ENCODE measurements around the gene SUPT5H.

Gene SUPT5H

DNA sequence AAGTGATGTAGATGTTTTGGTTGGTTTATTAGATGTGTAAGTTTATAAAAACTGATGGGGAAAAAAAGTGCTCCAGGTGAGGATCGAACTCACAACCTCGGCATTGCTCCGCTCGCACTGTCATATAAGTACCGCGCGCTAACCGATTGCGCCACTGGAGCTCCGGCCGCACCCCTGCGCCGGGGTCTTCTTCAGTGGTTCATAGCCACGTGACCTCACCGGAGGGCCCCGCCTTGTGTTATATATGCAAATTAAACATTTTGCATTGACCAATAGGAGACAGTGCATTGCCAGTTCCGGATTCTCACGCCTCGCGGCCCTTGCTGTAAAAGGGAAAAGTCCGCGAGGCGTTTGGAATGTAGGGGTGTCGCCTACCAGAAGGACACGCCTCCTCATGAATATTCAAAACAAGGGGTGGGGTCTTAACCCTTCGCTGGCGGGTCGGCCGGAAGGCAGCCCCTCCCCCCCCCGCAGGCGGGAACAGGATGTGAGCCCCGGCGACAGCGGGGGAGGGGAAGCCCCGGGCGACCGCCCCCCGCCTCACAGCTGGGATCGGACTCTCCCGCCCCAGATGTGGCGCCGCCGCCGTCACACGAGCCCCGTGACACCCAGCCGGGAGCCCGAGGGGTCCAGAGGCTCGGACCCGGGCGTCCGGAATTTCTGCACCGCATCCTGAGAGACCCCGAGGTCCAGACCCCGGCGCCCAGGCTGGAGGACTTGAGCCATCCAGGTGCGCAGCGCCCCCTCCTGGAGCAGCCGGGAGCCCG lies 33.1 kb upstream of the SUPT5H start, which contains the start of gene PLEKHG2:
Gene PLEKHG2 (plus strand): TSS at position 570 of the 767 bp plus-strand sequence. CDS start 1,418 bp downstream, outside the sequence.
- H3K9me3 Mint-ChIP-seq: no peaks in the 10 kb centered on the region

DNA sequence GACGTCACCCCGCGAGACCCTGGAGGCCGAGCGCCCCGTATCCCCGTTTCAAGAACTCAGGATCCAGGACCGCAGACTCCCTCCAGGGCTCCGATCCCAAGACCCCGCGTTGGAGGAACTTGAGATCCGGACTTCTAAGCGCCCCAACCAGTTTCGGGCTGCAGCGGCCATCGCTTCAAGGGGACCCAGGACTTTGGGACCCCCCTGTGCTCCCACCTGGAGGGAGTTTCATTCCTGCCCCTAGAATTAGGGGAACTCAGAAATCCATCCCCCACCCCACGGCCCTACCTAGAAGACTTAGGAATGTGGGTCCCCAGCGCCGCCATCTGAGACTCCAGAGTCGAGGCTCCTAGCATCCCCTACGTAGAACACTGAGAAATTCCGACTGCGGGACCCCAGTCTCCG lies 32.5 kb upstream of the SUPT5H start:
- Mint-ChIP-seq H3K4me3 (peak overlapping the region; percentile 98), H3K4me1 (peaks cover 65% of the 10 kb centered on the region), H3K9me3 (no peaks in the 10 kb centered on the region), H3K27ac (peak overlapping the region; percentile 74), H3K27me3 (ENCODE audit: low read depth, poor library complexity) (peaks cover 6% of the 10 kb centered on the region), H3K36me3 (ENCODE audit: low read depth) (peaks cover 13% of the 10 kb centered on the region)
- DNase-seq: no peak
- TF ChIP-seq, protein P1, sequence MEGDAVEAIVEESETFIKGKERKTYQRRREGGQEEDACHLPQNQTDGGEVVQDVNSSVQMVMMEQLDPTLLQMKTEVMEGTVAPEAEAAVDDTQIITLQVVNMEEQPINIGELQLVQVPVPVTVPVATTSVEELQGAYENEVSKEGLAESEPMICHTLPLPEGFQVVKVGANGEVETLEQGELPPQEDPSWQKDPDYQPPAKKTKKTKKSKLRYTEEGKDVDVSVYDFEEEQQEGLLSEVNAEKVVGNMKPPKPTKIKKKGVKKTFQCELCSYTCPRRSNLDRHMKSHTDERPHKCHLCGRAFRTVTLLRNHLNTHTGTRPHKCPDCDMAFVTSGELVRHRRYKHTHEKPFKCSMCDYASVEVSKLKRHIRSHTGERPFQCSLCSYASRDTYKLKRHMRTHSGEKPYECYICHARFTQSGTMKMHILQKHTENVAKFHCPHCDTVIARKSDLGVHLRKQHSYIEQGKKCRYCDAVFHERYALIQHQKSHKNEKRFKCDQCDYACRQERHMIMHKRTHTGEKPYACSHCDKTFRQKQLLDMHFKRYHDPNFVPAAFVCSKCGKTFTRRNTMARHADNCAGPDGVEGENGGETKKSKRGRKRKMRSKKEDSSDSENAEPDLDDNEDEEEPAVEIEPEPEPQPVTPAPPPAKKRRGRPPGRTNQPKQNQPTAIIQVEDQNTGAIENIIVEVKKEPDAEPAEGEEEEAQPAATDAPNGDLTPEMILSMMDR (IDR thresholded peaks at IDR 0.05): peak; percentile 80

More for the DNA sequence above, 33.1 kb upstream of the SUPT5H start, which contains the start of gene PLEKHG2:
- H3K27ac Mint-ChIP-seq: peak within 1 kb of the TSS; percentile 74
- TF ChIP-seq, protein P1 (IDR thresholded peaks at IDR 0.05): no peak
- H3K36me3 Mint-ChIP-seq (ENCODE audit: low read depth): peaks cover 7% of the 10 kb centered on the region
- peaks cover 6% of the 10 kb centered on the region for H3K27me3 Mint-ChIP-seq (ENCODE audit: low read depth, poor library complexity)
- peaks cover 64% of the 10 kb centered on the region for H3K4me1 Mint-ChIP-seq
- DNase-seq: peak; percentile 99
- H3K4me3 Mint-ChIP-seq: peak within 1 kb of the TSS; percentile 98

DNA sequence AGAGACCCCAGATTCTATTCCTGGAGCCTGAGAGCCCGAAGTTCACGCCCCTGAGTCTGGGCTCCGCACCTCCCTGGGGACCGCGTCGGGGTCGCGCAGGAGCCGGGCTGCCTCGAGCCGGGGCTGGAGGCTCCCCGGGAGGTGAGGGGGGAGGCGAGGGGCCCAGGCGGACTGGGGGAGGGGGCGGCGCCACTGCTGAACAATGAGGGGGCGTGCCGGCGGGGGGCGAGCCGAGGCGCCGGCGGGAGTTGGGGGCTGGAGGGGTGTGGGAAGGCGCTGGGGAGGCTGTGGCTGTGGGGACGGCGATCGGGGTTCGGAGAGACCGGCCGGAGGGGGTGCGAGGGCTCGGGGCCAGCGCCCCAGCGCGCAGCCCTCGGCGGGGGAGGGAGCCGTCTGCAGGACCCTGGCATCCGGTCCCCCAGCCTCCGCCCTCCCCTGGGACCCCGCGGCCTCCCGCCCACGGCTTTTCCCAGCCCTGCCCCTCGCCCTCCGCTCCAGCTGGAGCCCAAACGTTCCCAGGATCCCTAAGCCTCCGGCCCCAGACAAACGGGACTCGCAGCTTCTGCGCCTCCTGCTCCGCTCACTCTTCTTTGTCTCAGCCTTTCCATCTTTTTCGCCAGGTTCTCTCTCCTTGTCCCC lies 32.0 kb upstream of the SUPT5H start:
- Mint-ChIP-seq H3K4me3 (peak overlapping the region; percentile 98), H3K27me3 (ENCODE audit: low read depth, poor library complexity) (peaks cover 5% of the 10 kb centered on the region), H3K4me1 (peaks cover 60% of the 10 kb centered on the region), H3K9me3 (no peaks in the 10 kb centered on the region), H3K36me3 (ENCODE audit: low read depth) (peaks cover 16% of the 10 kb centered on the region), H3K27ac (peak overlapping the region; percentile 95)
- TF ChIP-seq, protein P1 (IDR thresholded peaks at IDR 0.05): no peak
- peak; percentile 86 for DNase-seq

DNA sequence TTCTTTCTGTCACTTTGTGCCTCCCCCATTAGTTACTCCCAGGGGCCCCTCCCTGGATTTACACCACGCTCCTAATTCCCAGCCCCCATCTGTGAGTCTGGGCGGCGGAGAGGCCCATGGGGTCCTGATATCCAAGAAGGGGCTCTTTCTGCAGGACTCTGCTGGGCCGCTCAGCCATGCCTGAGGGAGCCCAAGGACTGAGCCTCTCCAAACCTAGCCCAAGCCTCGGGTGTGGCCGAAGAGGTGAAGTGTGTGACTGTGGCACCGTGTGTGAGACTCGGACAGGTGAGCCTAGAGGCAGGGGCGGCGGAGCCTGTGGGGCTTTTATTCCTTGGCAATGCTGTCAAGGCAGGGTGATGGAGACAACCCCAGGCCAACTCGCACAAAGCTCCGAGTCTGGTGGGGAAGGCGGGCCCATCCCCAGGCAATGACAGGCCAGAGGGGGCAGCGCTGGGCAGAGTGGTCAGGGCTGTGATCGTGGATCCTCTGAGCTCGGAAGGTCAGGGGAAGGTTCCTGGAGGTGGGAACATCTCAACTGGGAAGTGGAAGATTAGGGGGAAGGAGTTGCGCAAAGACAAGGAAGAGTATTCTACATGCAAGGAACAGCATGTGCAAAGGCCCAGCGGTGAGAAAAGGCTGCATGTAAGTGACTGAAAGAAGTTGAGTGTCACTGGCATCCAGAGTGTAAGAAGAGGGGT lies 31.3 kb upstream of the SUPT5H start:
- H3K4me3 Mint-ChIP-seq: peak overlapping the region; percentile 98
- peaks cover 53% of the 10 kb centered on the region for H3K4me1 Mint-ChIP-seq
- peak; percentile 53 for DNase-seq
- H3K36me3 Mint-ChIP-seq (ENCODE audit: low read depth): peaks cover 23% of the 10 kb centered on the region
- TF ChIP-seq, protein P1 (IDR thresholded peaks at IDR 0.05): no peak
- H3K9me3 Mint-ChIP-seq: no peaks in the 10 kb centered on the region
- no peaks in the 10 kb centered on the region for H3K27me3 Mint-ChIP-seq (ENCODE audit: low read depth, poor library complexity)
- H3K27ac Mint-ChIP-seq: peak overlapping the region; percentile 95

DNA sequence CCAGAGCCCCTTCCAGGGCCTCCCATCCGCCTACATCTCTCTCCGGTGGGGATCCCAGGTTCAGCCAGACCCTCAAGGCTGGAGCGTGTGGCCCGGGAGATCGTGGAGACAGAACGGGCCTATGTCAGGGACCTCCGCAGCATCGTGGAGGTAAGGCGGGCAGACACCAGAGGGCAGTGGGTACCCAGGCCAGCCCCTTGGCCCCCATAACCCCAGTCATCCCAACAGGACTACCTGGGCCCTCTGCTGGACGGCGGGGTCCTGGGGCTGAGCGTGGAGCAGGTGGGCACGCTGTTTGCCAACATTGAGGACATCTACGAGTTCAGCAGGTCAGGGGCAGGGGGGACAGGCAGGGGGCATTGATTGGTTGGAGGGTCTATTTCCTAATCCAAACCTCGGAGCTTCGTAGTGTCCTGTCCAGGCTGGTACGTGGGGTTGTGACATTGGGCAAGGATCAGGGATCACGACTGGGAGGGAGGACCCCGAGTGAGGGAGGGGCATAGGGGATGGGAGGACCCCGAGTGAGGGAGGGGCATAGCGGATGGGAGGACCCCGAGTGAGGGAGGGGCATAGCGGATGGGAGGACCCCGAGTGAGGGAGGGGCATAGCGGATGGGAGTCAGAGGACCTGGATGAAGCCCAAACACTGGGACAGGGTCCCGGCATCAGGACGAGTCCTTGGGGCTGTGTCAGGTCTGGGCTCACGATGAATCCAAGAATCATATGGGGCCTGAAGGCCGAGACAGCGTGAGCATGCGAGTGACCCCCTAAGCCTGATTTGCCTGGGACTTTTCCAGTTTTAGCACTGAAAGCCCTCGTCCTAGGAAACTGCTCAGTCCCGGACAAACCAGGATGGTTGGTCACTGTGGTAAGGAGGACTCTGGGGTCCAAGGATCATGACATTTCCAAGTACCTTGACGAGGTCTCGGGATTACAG lies 30.0 kb upstream of the SUPT5H start:
- no peak for DNase-seq
- Mint-ChIP-seq H3K27ac (no peak overlapping the region), H3K4me1 (peaks cover 47% of the 10 kb centered on the region), H3K9me3 (no peaks in the 10 kb centered on the region), H3K4me3 (peak overlapping the region; percentile 72), H3K36me3 (ENCODE audit: low read depth) (peaks cover 29% of the 10 kb centered on the region), H3K27me3 (ENCODE audit: low read depth, poor library complexity) (no peaks in the 10 kb centered on the region)
- TF ChIP-seq, protein P1 (IDR thresholded peaks at IDR 0.05): no peak

Measured in nephron progenitor cell (in vitro differentiated cells).